Stimulated activated CD8-positive, alpha-beta memory T cell treated with anti-CD3 and anti-CD28 coated beads, Interleukin-2, amount 100 ng/mL, for 48 hours (primary cell): Measurements from ENCODE around the gene LRRC28.

ENCODE experiments used
- DNase-seq, 2 donors: peaks; one replicate each; pipeline ENCODE4 v3.0.0-alpha.2; 2020; ENCODE audit warnings: low read depth in 2 of 2

LRRC28 gene

DNA sequence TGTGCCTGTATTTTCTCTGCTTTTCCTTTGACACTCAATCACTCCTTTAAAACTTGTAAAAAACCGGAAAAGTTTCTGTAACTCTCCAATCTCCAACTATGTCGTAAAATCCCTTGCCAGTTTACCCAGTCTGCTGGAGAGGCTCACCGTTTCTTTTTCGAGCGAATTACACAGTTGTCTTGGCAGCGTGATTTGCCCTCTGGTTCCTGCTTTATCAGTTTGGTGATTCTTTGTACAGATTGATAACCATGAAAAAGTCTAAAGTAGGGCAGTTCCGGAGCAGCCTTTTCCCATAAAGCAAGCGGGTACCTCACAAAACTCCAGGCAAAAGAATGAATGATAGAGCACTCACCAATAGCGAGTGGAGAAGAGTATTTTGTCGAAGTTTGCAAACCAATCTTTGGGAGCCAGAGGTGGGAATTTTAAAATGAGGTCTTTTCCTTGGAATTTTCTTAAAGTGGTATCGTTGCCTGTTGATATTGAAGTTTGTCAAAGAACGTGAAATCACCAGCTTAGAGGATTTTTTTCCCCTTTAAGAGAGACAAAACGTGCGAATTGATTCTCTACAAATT, 1.9 kb upstream of the LRRC28 start, which contains the start of gene TTC23:
TSS of gene TTC23 (minus strand) at position 312 of the 572 bp plus-strand sequence. CDS start 20,869 bp downstream, outside the sequence.
- no peak for DNase-seq

DNA sequence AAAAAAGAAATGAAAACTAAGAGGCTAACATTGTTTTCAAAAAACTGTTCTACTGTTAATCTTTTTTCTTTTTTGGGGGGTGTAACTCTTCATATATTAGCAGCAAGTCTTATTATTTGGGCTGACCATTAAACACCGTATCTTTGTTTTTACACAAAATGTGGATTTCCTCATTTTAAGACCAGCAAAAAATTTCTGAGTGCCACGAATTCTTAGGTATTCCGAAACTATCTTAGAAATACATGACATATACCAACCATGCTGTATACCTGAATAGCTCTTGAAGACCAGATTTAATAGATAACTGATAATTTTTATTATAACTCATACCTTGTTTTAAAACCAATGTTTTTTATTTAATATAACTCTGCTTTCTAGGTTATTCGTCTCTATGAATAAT, 1.3 kb upstream of the LRRC28 start:
- DNase-seq: no peak

DNA sequence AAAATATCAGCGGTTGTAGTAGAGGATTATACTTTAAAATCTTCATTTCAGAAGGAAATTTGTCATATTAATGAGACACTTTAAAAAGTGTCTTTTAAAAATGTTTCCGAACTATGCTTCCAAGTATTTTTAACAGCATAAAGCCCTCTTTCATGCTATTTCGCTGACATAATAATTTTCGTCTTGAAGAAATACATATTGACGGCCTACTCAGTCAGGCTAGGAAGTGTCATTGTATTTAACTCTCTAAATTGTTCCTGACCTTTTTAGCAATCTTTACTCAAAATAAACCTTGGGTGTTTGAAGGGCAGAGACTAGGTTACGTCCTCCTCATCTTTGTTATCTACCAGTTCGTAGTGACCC, 806 bp upstream of the LRRC28 start:
- no peak for DNase-seq

DNA sequence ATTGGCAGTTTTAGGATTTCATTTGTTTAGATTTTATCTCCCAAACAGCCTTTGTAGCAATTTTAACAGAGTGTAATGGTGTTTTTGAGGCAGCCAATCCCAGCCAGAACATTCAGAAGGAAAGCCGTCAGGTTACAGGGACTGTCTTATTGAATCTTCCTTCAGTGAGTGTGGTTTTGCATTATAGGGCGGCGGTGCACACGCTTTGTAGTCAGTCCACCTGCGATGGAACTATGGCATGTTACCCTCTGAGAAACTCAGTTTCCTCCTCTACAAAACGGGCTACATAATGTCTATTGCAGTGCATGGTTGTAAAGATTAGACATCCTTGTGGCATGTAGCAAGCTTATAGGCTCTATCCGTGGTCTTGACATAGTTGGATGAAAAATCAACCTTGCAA, 1.0 kb downstream of the LRRC28 start:
- no peak for DNase-seq

DNA sequence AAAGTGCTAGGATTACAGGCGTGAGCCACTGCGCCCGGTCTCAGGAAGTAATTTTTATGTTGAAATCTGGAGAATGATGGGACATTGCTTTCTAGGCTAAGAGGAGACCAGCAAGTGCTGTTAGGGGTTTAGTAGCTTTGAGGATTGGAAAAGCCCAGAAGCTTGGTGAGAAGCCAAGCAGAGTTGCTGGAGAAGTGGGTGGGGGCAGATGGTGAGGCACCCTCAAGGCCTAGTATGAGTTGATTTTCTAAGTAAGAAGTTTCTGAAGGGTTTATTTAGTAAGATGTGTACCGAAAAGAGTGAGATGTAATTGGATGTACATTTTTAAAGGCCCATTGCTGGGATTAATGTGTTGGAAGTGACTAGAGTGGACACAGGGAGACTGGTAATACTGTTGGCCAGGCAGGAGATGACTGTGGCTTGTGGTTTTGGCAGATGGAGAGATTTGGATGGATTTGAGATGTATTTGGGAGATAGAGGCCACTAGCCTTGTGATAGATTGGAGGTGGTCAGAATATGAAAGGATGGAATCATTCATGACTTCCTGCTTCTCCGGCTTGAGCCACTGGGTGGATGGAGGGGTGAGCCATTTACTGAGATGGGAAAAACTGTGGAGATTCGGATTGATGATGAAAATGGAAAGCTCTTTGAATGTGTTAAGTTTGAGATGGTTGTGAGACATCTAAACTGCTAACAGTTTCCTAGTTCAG, 2.3 kb downstream of the LRRC28 start:
- DNase-seq: no peak

DNA sequence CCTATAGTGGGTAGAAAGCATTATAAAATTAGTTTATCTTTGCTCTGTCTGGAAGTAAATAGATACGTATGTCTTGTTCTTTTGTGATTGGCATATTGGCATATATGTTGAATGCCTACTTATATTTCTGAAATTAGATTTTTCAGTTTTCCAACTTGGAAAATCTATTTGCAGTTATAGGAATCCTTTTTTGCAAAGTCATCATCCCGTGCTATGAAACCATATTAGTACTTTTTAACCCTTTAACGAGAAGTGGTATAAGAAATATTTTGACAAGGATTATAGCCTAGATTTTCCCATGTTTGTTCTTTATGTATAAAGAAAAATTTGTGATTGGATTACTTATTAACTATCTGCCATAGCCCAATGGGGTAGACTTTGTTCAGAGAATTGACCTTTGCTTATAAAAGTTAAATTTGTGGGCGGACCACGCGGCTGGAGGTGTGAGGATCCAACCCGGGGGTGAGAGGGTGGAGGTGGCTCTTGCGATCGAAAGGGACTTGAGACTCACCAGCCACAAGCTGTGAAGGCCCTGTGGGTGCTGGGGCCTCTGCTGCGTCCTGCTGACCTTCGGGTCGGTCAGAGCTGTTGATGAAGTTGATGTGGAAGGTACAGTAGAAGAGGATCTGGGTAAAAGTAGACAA, 5.9 kb downstream of the LRRC28 start:
- no peak for DNase-seq

DNA sequence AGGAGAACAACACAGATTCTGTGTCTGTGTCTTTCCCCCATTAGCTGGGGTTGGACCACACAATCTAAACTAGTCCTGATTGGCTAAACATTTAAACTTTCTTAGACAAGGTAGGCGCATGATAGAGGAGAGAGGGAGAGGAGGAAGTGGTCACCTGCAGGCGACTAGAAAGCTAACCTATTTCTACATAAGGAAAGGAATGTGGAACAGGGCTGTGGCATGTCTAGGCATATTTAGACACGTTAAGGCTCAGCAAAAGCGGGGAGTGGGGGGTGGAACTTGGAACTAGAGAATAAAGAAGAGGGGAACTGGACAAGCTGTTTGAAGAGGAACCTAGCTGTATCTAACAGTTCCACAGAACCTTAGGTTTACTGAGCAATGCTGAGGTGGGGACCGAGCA, 12.8 kb downstream of the LRRC28 start:
- DNase-seq: no peak

DNA sequence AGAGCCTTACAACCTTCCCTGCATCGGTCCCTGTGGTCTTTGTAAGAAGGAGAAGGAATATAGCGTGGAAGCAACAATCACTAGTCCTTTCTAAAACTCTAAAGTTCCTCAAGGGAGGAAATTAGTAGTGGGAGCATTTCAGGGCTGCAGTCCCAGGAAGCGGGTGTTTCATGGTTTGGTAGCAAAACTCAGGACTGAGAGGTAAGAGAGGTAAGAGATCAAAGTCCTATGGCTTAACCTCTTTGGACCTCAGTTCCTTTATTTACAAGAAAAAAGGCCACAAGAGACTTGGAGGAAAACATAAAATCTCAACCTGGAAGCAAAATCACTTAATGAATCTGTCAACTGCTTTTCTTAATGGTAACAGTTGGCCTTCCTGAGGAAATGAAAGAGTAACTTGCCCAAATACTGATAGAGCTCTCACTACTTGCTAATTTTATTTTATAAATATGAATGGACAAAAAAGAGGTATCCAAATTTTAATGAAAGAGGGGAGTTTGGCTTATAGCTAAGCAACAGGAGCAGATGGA, 14.3 kb downstream of the LRRC28 start:
- DNase-seq: no peak

DNA sequence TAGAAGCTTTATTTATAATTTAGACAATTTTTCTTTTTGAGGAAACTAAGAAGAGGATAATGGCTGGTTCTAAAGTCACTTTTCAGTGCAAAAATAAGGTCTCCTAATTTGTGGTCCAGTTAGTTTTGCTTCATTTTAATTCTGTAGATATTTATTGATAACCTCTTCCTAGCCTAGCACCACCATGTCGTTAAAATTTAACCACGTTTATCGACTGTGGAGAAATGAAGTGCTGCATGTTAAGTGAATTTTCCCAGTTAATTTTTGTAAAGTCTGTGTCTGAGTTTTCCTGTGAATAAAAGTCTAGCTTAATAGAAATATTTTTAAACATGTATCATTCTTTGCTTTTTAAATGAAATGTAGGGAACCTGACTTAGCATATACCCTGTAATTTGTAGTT, 16.7 kb downstream of the LRRC28 start:
- DNase-seq: no peak

DNA sequence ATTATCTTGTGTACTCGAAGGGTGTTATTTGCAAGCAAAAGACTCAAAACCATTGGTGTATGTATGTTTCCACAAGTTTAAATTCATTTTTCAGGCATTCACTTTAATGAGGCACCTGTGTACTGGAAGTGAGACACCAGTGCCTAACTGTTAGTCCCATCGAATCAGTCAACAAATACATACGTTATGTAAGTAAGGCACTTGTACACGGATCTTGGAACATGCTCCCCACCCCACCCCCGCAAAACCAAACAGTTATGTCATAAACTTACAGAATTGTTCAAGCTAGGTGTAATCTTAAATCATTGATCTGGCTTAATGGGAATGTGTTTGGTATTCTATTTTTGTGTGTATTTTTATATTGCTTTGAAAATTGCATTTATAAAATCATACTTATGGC, 17.1 kb downstream of the LRRC28 start:
- DNase-seq: no peak

DNA sequence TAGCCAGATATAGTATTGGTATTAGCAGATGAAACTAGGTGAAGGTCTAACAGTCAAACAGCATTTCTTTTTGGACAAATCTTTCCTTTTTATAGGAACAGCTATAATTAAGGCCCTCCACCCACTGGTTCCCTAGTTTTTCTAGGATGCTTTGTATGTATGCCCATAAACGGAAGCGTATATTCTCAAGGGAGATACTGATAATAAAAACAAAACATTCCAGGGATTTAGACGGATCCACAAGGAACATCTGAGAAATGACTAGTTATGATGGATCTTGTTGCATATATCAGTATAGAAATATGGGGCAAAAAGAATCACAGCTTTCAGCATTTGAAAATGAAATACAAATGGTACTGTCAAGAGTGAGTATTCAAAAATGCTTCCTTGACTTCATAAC, 22.5 kb downstream of the LRRC28 start:
- DNase-seq: no peak

DNA sequence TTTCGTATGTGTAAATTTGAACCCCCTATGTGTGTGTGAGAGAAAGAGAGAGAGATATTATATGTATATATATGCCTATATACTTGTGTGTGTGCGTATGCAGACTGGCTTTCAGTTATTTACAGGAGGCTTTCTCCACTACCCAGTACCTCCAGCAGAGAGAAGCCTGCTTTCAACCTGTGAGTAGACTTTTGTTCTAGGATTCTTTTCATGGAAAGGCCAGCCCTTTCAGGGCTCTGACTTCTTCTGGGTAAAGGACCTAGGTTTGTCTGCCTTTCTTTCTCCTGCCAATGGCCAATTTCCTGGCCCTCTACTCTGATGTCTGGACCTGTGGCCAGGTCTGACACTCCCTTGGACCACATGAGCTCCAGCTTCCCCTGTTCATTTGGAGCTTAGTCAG, 23.8 kb downstream of the LRRC28 start:
- no peak for DNase-seq

DNA sequence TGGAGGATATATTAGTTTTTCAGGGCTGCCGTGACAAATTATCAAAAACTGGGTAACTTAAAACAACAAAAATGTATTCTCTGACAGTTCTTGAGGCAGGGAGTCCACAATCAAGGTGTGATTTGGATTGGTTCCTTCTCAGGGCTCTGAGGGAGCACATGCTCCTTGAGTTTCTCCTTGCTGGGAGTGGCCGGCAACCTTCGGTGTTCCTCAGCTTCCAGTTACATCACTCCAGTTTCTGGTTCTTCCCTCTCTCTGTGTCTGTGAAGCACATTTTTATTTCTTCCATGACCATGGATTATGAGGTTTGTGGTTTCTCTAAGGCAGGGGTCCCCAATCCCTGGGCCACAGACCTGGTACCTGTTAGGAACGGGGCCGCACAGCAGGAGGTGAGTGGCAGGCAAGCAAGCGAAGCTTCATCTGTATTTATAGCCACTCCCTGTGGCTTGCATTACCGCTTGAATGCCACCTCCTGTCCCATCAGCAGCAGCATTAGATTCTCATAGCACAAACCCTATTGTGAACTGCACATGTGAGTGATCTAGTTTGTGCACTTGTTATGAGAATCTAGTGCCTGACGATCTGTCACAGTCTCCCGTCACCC, 24.3 kb downstream of the LRRC28 start:
- DNase-seq: no peak

DNA sequence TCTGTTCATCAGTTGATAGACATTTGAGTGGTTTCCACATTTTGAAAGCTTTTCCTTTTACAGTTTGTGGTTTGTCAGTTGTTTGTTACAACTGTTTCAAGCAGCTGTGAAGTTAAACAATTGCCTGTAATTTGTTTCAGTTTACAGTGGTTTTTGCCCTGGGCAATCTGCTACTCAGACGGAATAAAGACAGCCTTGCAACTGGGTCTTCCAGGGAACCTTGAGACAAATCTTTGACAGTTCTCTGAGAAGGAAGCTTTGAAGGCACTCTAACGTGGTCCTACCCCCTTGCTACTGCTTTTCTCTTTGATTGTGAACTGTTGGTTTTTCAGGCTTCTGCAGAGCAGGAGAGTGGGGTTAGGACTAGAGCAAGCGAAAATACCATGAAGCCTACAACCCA, 28.0 kb downstream of the LRRC28 start:
- DNase-seq: no peak

DNA sequence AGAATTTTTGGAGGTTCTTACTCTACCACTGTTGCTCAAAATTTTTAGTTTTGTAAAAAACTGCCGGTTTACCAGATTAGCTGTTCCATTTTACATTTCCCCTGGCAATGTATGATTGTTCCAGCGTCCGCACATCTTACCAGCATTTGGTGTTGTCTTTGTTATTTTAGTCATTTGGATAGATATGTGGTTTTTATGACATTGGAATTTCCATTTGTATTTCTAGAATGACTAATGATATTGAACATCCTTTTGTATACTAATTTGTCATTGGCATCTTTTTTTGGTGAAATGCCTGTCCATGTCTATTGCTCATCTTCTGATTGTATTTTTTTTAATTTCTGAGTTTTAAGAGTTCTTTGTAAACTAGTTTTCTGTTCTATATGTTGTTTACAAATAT, 28.5 kb downstream of the LRRC28 start:
- DNase-seq: no peak

DNA sequence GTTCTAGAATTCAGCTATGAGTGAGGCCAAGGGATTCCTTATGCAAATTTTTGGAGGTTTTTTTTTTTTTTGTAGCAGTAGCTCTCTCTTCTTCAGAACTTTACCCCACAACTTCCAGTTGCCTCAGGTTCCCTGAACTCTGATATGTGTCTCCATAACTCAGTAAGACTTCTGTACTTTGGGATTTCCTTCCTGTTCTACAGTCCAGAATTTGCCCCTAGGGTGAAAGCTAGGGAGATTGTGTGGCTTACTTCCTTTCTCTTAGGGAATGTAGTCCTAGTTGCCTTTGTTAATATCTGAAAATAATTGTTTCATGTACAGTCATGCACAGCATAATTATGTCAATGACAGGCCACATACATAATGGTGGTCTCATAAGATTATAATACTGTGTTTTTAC, 30.8 kb downstream of the LRRC28 start:
- DNase-seq: no peak

DNA sequence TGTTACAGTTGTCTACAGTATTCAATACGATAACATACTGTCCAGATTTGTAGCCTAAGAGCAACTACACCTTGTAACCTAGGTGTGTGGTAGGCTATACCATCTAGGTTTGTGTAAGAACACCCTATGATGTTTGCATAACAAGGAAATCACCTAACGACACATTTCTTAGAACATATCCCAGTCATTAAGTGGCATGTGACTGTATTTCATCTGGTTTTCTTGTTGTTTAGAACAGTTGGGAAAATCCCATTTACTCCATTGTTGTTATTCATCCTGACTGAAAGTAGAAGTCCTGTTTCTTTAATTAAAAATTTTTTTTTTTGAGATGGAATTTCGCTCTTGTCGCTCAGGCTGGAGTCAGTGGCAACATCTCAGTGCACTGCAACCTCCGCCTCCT, 31.3 kb downstream of the LRRC28 start:
- no peak for DNase-seq

DNA sequence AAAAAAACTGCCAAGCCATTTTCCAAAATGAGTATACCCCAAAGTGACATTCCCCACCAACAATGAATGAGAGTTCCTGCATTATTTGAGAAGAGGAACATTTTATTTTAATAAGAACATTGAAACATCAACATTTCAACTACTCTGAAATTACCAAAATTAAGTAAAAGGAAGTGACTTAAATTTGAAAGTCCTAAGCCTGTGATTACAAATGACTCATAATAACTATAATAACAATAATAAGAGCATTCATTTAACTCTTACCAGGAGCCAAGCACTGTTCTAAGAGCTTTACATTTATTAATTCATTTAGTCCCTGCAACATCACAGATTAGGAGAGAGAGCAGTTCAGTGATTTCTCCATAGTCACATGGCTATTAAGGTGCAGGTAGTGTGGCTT, 32.4 kb downstream of the LRRC28 start:
- no peak for DNase-seq

DNA sequence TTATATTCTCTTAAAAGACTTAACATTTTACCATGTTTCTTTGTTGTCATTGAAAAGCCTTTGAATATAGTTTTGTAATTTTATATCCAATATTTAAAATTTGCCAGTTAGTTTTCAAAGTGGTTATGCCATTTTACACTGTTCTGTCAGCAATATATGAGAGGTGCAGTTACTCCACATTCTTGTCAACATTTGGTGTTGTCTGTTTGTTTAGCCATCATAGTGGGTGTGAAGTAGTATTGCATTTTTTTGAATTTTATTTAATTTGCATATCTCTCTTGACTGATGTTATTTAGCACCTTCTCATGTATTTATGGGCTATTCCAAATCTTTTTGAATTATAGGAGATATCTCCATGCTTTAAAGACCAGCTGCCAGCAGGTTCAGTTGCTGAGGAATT, 40.4 kb downstream of the LRRC28 start:
- no peak for DNase-seq

DNA sequence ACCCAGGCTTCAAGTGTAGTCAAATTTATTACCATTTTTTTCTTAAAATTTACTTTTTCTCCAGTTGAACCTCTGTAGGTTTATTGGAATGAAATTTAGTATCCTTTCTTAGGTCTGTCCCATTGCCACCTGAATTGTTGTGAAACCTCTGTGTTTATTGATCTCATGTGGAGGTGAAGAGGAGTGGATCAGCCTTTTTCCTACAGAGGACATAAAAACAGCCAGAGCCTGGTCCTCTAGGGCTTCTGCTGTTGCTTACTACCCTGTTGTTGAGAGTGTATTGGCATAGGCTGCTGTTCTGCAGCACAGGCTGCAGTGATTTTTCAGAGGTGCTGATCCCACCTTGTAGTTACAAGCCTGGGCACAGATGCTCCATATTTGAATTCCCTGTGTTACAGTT, 44.6 kb downstream of the LRRC28 start:
- no peak for DNase-seq

DNA sequence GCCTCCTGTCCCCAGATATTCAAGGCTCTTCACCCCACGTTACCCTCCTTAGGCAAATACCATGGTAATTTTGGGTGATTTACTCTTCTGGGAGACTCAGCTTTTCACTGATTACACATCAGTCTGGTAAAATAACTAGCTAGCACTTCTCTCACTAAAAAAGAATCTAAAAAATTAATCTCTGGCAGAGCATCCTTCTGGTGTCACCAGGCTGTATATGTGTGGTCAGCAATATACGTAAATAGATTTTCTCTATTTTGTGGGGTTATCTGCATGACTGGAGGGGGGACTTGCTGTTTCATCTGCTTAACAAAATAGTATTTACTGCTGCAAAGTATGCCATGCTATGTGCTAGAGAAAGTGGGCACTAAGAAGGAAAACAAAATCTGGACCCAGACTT, 45.1 kb downstream of the LRRC28 start:
- no peak for DNase-seq

DNA sequence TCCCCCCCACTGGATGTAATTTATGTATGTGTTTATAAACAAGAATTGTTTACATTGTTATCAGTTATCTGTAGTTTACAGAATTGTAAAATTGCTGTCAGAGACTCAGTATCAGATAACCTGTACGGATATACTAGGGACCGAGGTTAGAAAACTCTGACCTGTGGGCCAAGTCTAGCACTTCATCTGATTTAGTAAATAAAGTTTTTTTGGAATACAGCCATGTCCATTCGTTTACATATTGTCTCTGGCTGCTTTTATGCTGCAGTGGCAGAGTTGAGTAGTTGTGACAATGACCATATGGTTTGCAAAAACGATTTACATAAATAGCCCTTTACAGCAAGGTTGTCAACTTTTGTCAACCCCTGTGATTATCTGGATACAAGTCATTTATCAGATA, 52.6 kb downstream of the LRRC28 start:
- DNase-seq: no peak
